Gastroesophageal sphincter (tissue), 3 donors: ENCODE results near the gene TMEM30B.

Experiments
- EP300 ChIP-seq: sonication (generic); formaldehyde crosslinking; IDR thresholded peaks from one replicate; pipeline ENCODE4 v1.6.1; 2017; ENCODE audit warnings: antibody characterized with exemption, mild to moderate bottlenecking
- TF ChIP-seq, protein P1 (sequence below), 4 experiments: fragments of 200-600 bp in 2 of 4; fragments of 450-650 bp in 2 of 4; sonication (generic) in 1 of 4; IDR thresholded peaks; one replicate each; pipeline ENCODE4 v1.5.1; 2017 to 2019; ENCODE audit warnings: antibody characterized with exemption in 4 of 4, mild to moderate bottlenecking in 2 of 4, moderate library complexity in 2 of 4

DNA sequence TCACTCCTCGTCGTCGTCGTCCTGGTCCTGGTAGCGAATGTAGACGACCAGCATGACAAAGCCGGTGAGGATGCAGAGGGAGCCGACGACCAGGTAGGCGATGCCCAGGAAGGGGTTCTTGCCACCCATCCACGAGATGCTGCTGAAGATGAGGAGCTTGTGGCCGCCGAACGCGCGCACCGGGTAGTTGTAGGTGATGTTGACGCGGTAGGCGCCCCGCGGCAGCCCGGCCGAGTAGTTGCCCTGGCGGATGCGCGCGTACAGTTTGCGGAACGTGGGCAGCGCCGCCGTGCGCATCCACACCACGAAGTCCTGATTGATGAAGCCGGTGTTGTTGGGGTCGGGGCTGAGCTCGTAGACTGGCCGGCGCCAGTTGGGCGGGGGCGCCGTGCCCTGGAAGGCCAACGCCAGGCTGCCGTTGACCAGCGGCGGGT is 1.0 kb downstream of the TMEM30B start:
- TF ChIP-seq, protein P1, sequence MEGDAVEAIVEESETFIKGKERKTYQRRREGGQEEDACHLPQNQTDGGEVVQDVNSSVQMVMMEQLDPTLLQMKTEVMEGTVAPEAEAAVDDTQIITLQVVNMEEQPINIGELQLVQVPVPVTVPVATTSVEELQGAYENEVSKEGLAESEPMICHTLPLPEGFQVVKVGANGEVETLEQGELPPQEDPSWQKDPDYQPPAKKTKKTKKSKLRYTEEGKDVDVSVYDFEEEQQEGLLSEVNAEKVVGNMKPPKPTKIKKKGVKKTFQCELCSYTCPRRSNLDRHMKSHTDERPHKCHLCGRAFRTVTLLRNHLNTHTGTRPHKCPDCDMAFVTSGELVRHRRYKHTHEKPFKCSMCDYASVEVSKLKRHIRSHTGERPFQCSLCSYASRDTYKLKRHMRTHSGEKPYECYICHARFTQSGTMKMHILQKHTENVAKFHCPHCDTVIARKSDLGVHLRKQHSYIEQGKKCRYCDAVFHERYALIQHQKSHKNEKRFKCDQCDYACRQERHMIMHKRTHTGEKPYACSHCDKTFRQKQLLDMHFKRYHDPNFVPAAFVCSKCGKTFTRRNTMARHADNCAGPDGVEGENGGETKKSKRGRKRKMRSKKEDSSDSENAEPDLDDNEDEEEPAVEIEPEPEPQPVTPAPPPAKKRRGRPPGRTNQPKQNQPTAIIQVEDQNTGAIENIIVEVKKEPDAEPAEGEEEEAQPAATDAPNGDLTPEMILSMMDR (IDR thresholded peaks at IDR 0.05), result no peak
- TF ChIP-seq EP300, result no peak
